Keratinocyte (primary cell): ENCODE measurements around the gene RASGEF1C.

Experiments used
- CTCF ChIP-seq, 3 experiments: IDR thresholded peaks in 1 of 3; conservative IDR thresholded peaks in 1 of 3; optimal IDR thresholded peaks in 1 of 3; 2 replicates in 2 of 3; 3 replicates in 1 of 3; pipeline versions ENCODE3 to v1.5.1; 2011; ENCODE audit warnings: low read length in 3 of 3, mild to moderate bottlenecking in 3 of 3, moderate library complexity in 2 of 3, control low read depth in 1 of 3, inconsistent platforms in 1 of 3; ENCODE audit not compliant: insufficient read depth in 2 of 3; ENCODE audit errors: extremely low read depth in 1 of 3
- EZH2 ChIP-seq: IDR thresholded peaks from one replicate; pipeline ENCODE4 v1.6.1; 2012; ENCODE audit warnings: inconsistent platforms, mild to moderate bottlenecking, low read length, moderate library complexity

GRCh38 chr5:180211761-180212035, 2.7 kb upstream of the RASGEF1C start:
- no peak for TF ChIP-seq EZH2
- no peak for TF ChIP-seq CTCF (optimal IDR thresholded peaks at IDR 0.05 in 1 of 3, IDR thresholded peaks at IDR 0.05 in 1 of 3, conservative IDR thresholded peaks at IDR 0.05 in 1 of 3; ENCODE audit: extremely low read depth in 1 of 3, insufficient read depth in 2 of 3, low read length in 3 of 3)
